PC-9 (cell line): ENCODE results near the gene ESPL1.

Experiments
- EZH2 ChIP-seq: fragments of 200-600 bp; sonication (generic); IDR thresholded peaks from 2 replicates; pipeline ENCODE4 v1.8.0; 2017; ENCODE audit warnings: antibody characterized with exemption, low read depth
- TF ChIP-seq, protein P1 (sequence below): fragments of 200-600 bp; sonication (generic); conservative IDR thresholded peaks from 2 replicates; pipeline ENCODE4 v1.6.1; 2017; ENCODE audit warnings: mixed run types, antibody characterized with exemption, mild to moderate bottlenecking, moderate library complexity

DNA sequence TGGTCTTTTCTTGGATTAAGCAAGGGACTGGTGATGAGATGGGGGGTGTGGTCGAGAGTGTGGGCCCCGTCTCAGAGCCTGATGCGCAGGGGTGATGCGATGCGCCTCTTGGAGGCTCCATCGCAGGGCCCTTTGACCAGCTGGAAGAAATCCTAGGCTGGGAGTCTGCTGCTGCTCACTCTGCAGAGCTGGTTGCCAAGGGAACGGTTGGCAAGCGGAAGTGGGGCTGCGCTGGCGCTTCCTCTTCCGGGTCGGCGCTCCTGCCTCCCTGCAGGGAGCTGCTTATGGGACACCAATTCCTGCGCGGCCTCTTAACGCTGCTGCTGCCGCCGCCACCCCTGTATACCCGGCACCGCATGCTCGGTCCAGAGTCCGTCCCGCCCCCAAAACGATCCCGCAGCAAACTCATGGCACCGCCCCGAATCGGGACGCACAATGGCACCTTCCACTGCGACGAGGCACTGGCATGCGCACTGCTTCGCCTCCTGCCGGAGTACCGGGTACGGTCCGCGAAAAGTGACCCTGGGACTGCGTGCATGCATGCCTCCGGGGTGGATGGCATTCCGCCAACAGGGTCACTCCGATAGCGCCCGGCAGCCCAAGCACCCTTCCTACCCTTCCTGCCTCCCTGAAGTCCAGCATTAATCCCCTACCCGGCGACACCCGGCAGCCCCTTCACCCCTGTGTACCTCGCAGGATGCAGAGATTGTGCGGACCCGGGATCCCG, 31.5 kb downstream of the ESPL1 start, which contains the start of gene MYG1:
- TF ChIP-seq, protein P1, sequence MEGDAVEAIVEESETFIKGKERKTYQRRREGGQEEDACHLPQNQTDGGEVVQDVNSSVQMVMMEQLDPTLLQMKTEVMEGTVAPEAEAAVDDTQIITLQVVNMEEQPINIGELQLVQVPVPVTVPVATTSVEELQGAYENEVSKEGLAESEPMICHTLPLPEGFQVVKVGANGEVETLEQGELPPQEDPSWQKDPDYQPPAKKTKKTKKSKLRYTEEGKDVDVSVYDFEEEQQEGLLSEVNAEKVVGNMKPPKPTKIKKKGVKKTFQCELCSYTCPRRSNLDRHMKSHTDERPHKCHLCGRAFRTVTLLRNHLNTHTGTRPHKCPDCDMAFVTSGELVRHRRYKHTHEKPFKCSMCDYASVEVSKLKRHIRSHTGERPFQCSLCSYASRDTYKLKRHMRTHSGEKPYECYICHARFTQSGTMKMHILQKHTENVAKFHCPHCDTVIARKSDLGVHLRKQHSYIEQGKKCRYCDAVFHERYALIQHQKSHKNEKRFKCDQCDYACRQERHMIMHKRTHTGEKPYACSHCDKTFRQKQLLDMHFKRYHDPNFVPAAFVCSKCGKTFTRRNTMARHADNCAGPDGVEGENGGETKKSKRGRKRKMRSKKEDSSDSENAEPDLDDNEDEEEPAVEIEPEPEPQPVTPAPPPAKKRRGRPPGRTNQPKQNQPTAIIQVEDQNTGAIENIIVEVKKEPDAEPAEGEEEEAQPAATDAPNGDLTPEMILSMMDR = no peak
- no peak for TF ChIP-seq EZH2
